Activated gamma-delta T cell (primary cell): ENCODE data around the gene SPAAR.
"Not testable (repeated sequence)": the region's sequence is repeated elsewhere in the genome, so short reads cannot be mapped to it uniquely, and the experiment has no call there.

ENCODE experiments used
- DNase-seq: peaks from one replicate; lab custom pipeline; 2025; lab: John Stamatoyannopoulos, UW

The SPAAR gene

GRCh38 chr9:35904338-35904737, 5.0 kb upstream of the SPAAR start:
- DNase-seq = no peak

GRCh38 chr9:35905051-35905781, 4.1 kb upstream of the SPAAR start:
- DNase-seq = no peak

GRCh38 chr9:35905912-35906679, 3.2 kb upstream of the SPAAR start, which contains the start of gene HRCT1:
TSS of gene HRCT1 (plus strand) at chr9:35906202. CDS start at chr9:35906288, 86 bp downstream.
- DNase-seq = no peak

- DNase-seq = no peak
Observed at GRCh38 chr9:35906923-35907699, 2.2 kb upstream of the SPAAR start.

GRCh38 chr9:35907711-35908503, 1.4 kb upstream of the SPAAR start:
- no peak for DNase-seq

GRCh38 chr9:35908504-35909125, 675 bp upstream of the SPAAR start:
- no peak for DNase-seq

- no peak for DNase-seq
Observed at GRCh38 chr9:35909687-35910612, 660 bp downstream of the SPAAR start.

GRCh38 chr9:35910613-35911359, 1.5 kb downstream of the SPAAR start:
- DNase-seq = no peak

- DNase-seq = no peak
Observed at GRCh38 chr9:35911690-35912089, 2.4 kb downstream of the SPAAR start.

- DNase-seq = no peak
Observed at GRCh38 chr9:35912791-35913400, 3.6 kb downstream of the SPAAR start.

GRCh38 chr9:35913429-35913828, 4.1 kb downstream of the SPAAR start:
- DNase-seq = not testable (repeated sequence)

GRCh38 chr9:35914301-35914807, 5.1 kb downstream of the SPAAR start:
- no peak for DNase-seq

GRCh38 chr9:35915681-35916294, 6.5 kb downstream of the SPAAR start:
- no peak for DNase-seq

- no peak for DNase-seq
Observed at GRCh38 chr9:35917261-35917660, 8.0 kb downstream of the SPAAR start.

- DNase-seq = no peak
Observed at GRCh38 chr9:35918780-35919179, 9.5 kb downstream of the SPAAR start.

- no peak for DNase-seq
Observed at GRCh38 chr9:35919212-35920008, 10.1 kb downstream of the SPAAR start.

GRCh38 chr9:35920051-35920620, 10.8 kb downstream of the SPAAR start:
- DNase-seq = no peak
